Stimulated activated CD4-positive, alpha-beta T cell treated with anti-CD3 and anti-CD28 coated beads, TNF-alpha, amount 100 ng/mL, for 24 hours (primary cell): ENCODE data around the gene ARHGAP22.

Experiments used
- DNase-seq, 3 experiments: peaks; one replicate each; pipeline ENCODE4 v3.0.0-alpha.2; 2020; ENCODE audit warnings: low read depth in 3 of 3

ARHGAP22 gene

GRCh38 chr10:48633381-48634197, 28.7 kb upstream of the ARHGAP22 start:
- DNase-seq = no peak

- DNase-seq = no peak
Observed at GRCh38 chr10:48632166-48632565, 27.3 kb upstream of the ARHGAP22 start.

- no peak for DNase-seq
Observed at GRCh38 chr10:48627984-48628609, 23.2 kb upstream of the ARHGAP22 start.

GRCh38 chr10:48626986-48627731, 22.3 kb upstream of the ARHGAP22 start:
- no peak for DNase-seq

GRCh38 chr10:48626447-48626846, 21.6 kb upstream of the ARHGAP22 start:
- no peak for DNase-seq

GRCh38 chr10:48625826-48626134, 20.9 kb upstream of the ARHGAP22 start:
- DNase-seq = no peak

GRCh38 chr10:48623607-48624132, 18.8 kb upstream of the ARHGAP22 start:
- DNase-seq = no peak

GRCh38 chr10:48623009-48623408, 18.1 kb upstream of the ARHGAP22 start:
- DNase-seq = no peak

GRCh38 chr10:48620719-48621118, 15.8 kb upstream of the ARHGAP22 start:
- no peak for DNase-seq

GRCh38 chr10:48616436-48616835, 11.6 kb upstream of the ARHGAP22 start:
- no peak for DNase-seq

- DNase-seq = no peak
Observed at GRCh38 chr10:48614481-48615390, 9.9 kb upstream of the ARHGAP22 start.

- DNase-seq = no peak
Observed at GRCh38 chr10:48613016-48613415, 8.1 kb upstream of the ARHGAP22 start.

GRCh38 chr10:48612236-48612943, 7.5 kb upstream of the ARHGAP22 start:
- DNase-seq = no peak

GRCh38 chr10:48611133-48611532, 6.3 kb upstream of the ARHGAP22 start:
- DNase-seq = no peak

- DNase-seq = no peak
Observed at GRCh38 chr10:48610585-48611093, 5.8 kb upstream of the ARHGAP22 start.

GRCh38 chr10:48609899-48610584, 5.2 kb upstream of the ARHGAP22 start:
- no peak for DNase-seq

GRCh38 chr10:48609441-48609840, 4.6 kb upstream of the ARHGAP22 start:
- no peak for DNase-seq

GRCh38 chr10:48608976-48609375, 4.1 kb upstream of the ARHGAP22 start:
- DNase-seq = no peak

- peak in 2 of 3 experiments; percentile 6 to 23 for DNase-seq
Observed at GRCh38 chr10:48608279-48608681, 3.4 kb upstream of the ARHGAP22 start.
